GM23248 (cell line): ENCODE measurements around the gene GRM7. TPM values are rescaled to one million over a fixed set of nuclear protein-coding genes. Genes with fewer than 3 reads are reported as not detected.

Source experiments
- DNase-seq: peaks from one replicate; pipeline ENCODE4 v3.0.0-alpha.2; 2015
- H2AFZ ChIP-seq: fragments of 200-600 bp; sonication (generic); 2 replicates; pipeline ENCODE4 v1.6.1; 2016; ENCODE audit warnings: antibody characterized with exemption
- H3F3A ChIP-seq: fragments of 200-600 bp; sonication (generic); 2 replicates; pipeline ENCODE4 v1.6.1; 2016; ENCODE audit warnings: mild to moderate bottlenecking, antibody characterized with exemption, mixed run types; ENCODE audit not compliant: insufficient read depth
- H3K27ac ChIP-seq: fragments of 200-600 bp; sonication (generic); 2 replicates; pipeline ENCODE4 v1.5.1; 2016; ENCODE audit warnings: mild to moderate bottlenecking
- H3K27me3 ChIP-seq: fragments of 200-600 bp; sonication (generic); replicated peaks from 2 replicates; pipeline ENCODE4 v1.6.1; 2016; ENCODE audit warnings: mild to moderate bottlenecking; ENCODE audit not compliant: insufficient read depth
- H3K36me3 ChIP-seq: fragments of 200-600 bp; sonication (generic); 2 replicates; pipeline ENCODE4 v1.6.1; 2016; ENCODE audit warnings: low read depth, mild to moderate bottlenecking
- H3K4me1 ChIP-seq: fragments of 200-600 bp; sonication (generic); 2 replicates; pipeline ENCODE4 v1.6.1; 2016; ENCODE audit warnings: mild to moderate bottlenecking; ENCODE audit not compliant: insufficient read depth
- H3K4me2 ChIP-seq: fragments of 200-600 bp; sonication (generic); one replicate; pipeline ENCODE4 v1.6.1; 2016; ENCODE audit warnings: mild to moderate bottlenecking; ENCODE audit not compliant: unreplicated experiment
- H3K4me3 ChIP-seq: fragments of 200-600 bp; sonication (generic); 2 replicates; pipeline ENCODE4 v1.5.1; 2016; ENCODE audit warnings: mild to moderate bottlenecking
- H3K79me2 ChIP-seq: fragments of 200-600 bp; sonication (generic); 2 replicates; pipeline ENCODE4 v1.6.1; 2016; ENCODE audit warnings: mild to moderate bottlenecking; ENCODE audit not compliant: insufficient read depth
- H3K9ac ChIP-seq: fragments of 200-600 bp; sonication (generic); 2 replicates; pipeline ENCODE4 v1.6.1; 2016; ENCODE audit warnings: mild to moderate bottlenecking
- H3K9me2 ChIP-seq: fragments of 200-600 bp; sonication (generic); 2 replicates; pipeline ENCODE4 v1.6.1; 2016; ENCODE audit warnings: mixed run types, mild to moderate bottlenecking, moderate library complexity; ENCODE audit not compliant: insufficient read depth
- H3K9me3 ChIP-seq: fragments of 200-600 bp; sonication (generic); one replicate; pipeline ENCODE4 v1.6.1; 2017; ENCODE audit warnings: low read depth
- H4K20me1 ChIP-seq: fragments of 200-600 bp; sonication (generic); 2 replicates; pipeline ENCODE4 v1.6.0; 2016; ENCODE audit not compliant: insufficient read depth
- EZH2 ChIP-seq: fragments of 200-600 bp; sonication (generic); IDR thresholded peaks from 2 replicates; pipeline ENCODE4 v1.6.1; 2018; ENCODE audit warnings: antibody characterized with exemption, mild to moderate bottlenecking; ENCODE audit not compliant: insufficient read depth, poor library complexity, severe bottlenecking
- EZH2phosphoT487 ChIP-seq: fragments of 200-600 bp; sonication (generic); IDR thresholded peaks from 2 replicates; pipeline ENCODE4 v1.6.1; 2018; ENCODE audit warnings: antibody characterized with exemption, moderate library complexity, mild to moderate bottlenecking, low read depth; ENCODE audit not compliant: insufficient read depth
- WGBS, 2 experiments: methylation state at CpG; one replicate each; pipeline ENCODE4 v1.1.6; 2015 to 2017; ENCODE audit warnings: low lambda C conversion rate in 2 of 2, low coverage in 1 of 2; ENCODE audit errors: missing lambda C conversion rate in 2 of 2; 5-methylcytosine and 5-hydroxymethylcytosine counted together
- in situ Hi-C: fragments of 300-500 bp; cut with MboI; formaldehyde crosslinking; loops from 2 replicates; pipeline ENCODE4 v1.15.0; 2020
- polyA plus RNA-seq: library from polyadenylated mRNA; unstranded; fragments of >200 nt; fragmentation: Nextera tagmentation; extraction: Ambion mirVana; gene quantifications from 2 replicates; pipeline ENCODE4 v1.2.1, GENCODE V29; 2016
- total RNA-seq: library from RNA; depleted of rRNA; stranded (reverse); fragments of >200 nt; shearing (Covaris generic); gene quantifications from 2 replicates; pipeline ENCODE4 v1.2.3, GENCODE V29; 2014

Gene GRM7
- total and polyA plus RNA-seq, 2 experiments from 2014 or later: not detected

DNA sequence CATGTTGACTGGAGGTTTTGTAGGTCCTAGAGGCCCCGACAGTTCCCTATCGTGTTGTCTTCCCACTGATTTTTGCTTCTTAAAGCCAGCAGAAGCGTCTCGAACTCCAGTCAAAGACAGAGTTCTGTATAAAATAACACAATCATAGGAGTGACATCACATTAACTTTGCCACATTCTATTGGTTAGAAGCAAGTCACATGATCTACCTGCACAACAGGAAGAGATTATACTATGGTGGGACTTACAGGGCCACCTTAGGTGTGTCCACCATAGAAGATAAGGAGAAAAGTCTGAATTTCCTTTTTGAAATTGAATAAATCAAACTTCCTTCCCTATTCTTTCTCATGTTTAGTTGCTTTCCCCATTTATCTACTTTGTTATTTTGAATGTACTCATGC is 365.5 kb downstream of the GRM7 start:
- no peak overlapping the region for H3K27ac ChIP-seq
- H3K4me3 ChIP-seq: no peak overlapping the region
- no peaks in the 10 kb centered on the region for H3K4me1 ChIP-seq
- H3K9me2 ChIP-seq: no peaks in the 10 kb centered on the region
- H3K79me2 ChIP-seq: no peaks in the 10 kb centered on the region
- DNase-seq: no peak
- H3K4me2 ChIP-seq: no peak overlapping the region
- no peak for TF ChIP-seq EZH2phosphoT487
- no peak for TF ChIP-seq EZH2
- H3F3A ChIP-seq: no peaks in the 10 kb centered on the region
- no peaks in the 10 kb centered on the region for H3K27me3 ChIP-seq
- H2AFZ ChIP-seq: no peak overlapping the region
- no peaks in the 10 kb centered on the region for H4K20me1 ChIP-seq
- H3K9me3 ChIP-seq: no peaks in the 10 kb centered on the region
- H3K9ac ChIP-seq: no peak overlapping the region
- H3K36me3 ChIP-seq: no peaks in the 10 kb centered on the region
- in situ Hi-C loops: no loop called here
- 31 to 36% methylated on average over 4 of the region's 4 CpGs for WGBS, 2 experiments

DNA sequence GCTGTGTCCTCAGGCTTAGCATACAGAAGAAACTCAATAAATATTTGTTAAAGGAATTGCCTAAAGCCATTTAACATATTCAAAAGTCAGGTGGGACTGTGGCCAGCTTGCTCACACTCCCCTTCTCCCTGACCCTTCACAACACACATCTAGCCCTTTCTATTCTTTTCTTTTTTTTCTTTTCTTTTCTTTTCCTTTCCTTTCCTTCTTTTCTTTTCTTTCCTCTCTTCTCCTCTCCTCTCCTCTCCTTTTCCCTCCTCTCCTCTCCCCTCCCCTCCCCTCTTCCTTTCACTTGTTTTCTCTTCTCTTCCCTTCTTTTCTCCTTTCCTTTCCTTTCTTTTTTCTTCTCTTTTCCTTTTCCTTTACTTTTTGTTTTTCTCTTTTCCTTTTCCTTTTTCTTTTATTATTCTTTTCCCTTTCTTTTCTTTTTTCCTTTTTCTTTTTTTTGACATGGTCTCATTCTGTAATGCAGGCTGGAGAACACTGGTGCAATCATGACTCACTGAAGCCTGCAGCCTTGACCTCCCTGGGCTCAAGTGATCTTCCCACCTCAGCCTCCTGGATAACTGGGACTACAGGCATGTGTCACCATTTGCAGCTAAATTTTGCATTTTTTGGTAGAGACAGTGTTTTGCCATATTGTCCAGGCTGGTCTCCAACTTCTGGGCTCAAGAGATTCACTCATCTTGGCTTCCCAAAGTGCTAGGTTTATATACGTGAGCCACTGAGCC is 377.8 kb downstream of the GRM7 start:
- Histone ChIP-seq H3K9me2 (no peaks in the 10 kb centered on the region), H3K9ac (no peak overlapping the region), H3K79me2 (no peaks in the 10 kb centered on the region), H3K36me3 (no peaks in the 10 kb centered on the region), H2AFZ (no peak overlapping the region), H3F3A (no peaks in the 10 kb centered on the region), H3K4me3 (no peak overlapping the region), H3K4me1 (no peaks in the 10 kb centered on the region), H3K9me3 (no peaks in the 10 kb centered on the region), H4K20me1 (no peaks in the 10 kb centered on the region), H3K4me2 (no peak overlapping the region), H3K27ac (no peak overlapping the region), H3K27me3 (no peaks in the 10 kb centered on the region)
- DNase-seq: no peak
- 41 to 44% methylated on average over 1 of the region's 1 CpG for WGBS, 2 experiments
- in situ Hi-C loops: no loop called here
- TF ChIP-seq EZH2phosphoT487 (no peak), EZH2 (no peak)

- Histone ChIP-seq H3K27ac (no peak overlapping the region), H3K9me2 (no peaks in the 10 kb centered on the region), H3K9me3 (no peaks in the 10 kb centered on the region), H3K79me2 (no peaks in the 10 kb centered on the region), H3K27me3 (no peaks in the 10 kb centered on the region), H3K9ac (no peak overlapping the region), H2AFZ (no peak overlapping the region), H3K36me3 (no peaks in the 10 kb centered on the region), H4K20me1 (no peaks in the 10 kb centered on the region), H3K4me1 (no peaks in the 10 kb centered on the region), H3K4me2 (no peak overlapping the region), H3F3A (no peaks in the 10 kb centered on the region), H3K4me3 (no peak overlapping the region)
- no peak for TF ChIP-seq EZH2phosphoT487
- TF ChIP-seq EZH2: no peak
- in situ Hi-C loops: no loop called here
- DNase-seq: no peak
- 16 to 21% methylated on average over 4 of the region's 4 CpGs for WGBS, 2 experiments
These were observed 380.8 kb downstream of the GRM7 start for GRCh38 chr3:7241584-7242302.

GRCh38 chr3:7242303-7242635 is 381.4 kb downstream of the GRM7 start:
- Histone ChIP-seq H3K4me1 (no peaks in the 10 kb centered on the region), H3K4me2 (no peak overlapping the region), H2AFZ (no peak overlapping the region), H3K9ac (no peak overlapping the region), H3K4me3 (no peak overlapping the region), H3K9me2 (no peaks in the 10 kb centered on the region), H3K27ac (no peak overlapping the region), H3K36me3 (no peaks in the 10 kb centered on the region), H3F3A (no peaks in the 10 kb centered on the region), H4K20me1 (no peaks in the 10 kb centered on the region), H3K27me3 (no peaks in the 10 kb centered on the region), H3K9me3 (no peaks in the 10 kb centered on the region), H3K79me2 (no peaks in the 10 kb centered on the region)
- in situ Hi-C loops: no loop called here
- DNase-seq: no peak
- TF ChIP-seq EZH2 (no peak), EZH2phosphoT487 (no peak)
